ENCODE data around the gene EVPL. TPM values are rescaled to one million over a fixed set of nuclear protein-coding genes. Genes with fewer than 3 reads are reported as not detected.
A peak's percentile ranks its signal among the peaks of the same experiment; 100 is the strongest.

EVPL gene
- total and polyA plus RNA-seq, 2 of the 13 experiments (the other 11 are each of a cell fraction or from before 2014, with no cell fraction given), result 2.1 to 8.2 TPM

- 44% methylated on average over 43 of the region's 48 CpGs for WGBS (ENCODE audit: low lambda C conversion rate)
- in situ Hi-C loops (cut with HindIII; ENCODE audit: extremely low pct_ligation_motif_present, low pct_unique_long_range_greater_than_20kb), result no loop called here
- TF ChIP-seq SRF (IDR thresholded peaks at IDR 0.05; ENCODE audit: low read depth, low read length) (no peak), CSRNP2 (CRISPR knock-in tag; conservative IDR thresholded peaks at IDR 0.05; ENCODE audit: low read depth) (no peak), AHR (CRISPR knock-in tag; IDR thresholded peaks at IDR 0.05) (no peak), NONO (IDR thresholded peaks at IDR 0.05) (no peak), NONO (CRISPR knock-in tag; conservative IDR thresholded peaks at IDR 0.05) (0 out of 2 replicates have a peak, but pooled peaks have one; percentile 7), UBTF (CRISPR knock-in tag; IDR thresholded peaks at IDR 0.05) (no peak), FOSL1 (CRISPR knock-in tag; IDR thresholded peaks at IDR 0.05; ENCODE audit: borderline replicate concordance) (no peak), ZFP82 (CRISPR knock-in tag; IDR thresholded peaks at IDR 0.05; ENCODE audit: borderline replicate concordance) (no peak), ZNF772 (CRISPR knock-in tag; IDR thresholded peaks at IDR 0.05) (no peak), ZGPAT (CRISPR knock-in tag; IDR thresholded peaks at IDR 0.05) (0 out of 2 replicates have a peak, but pooled peaks have one; percentile 3), HIVEP1 (CRISPR knock-in tag; IDR thresholded peaks at IDR 0.05) (no peak), NR1H2 (CRISPR knock-in tag; IDR thresholded peaks at IDR 0.05; ENCODE audit: borderline replicate concordance, low read depth) (0 out of 2 replicates have a peak, but pooled peaks have one; percentile 1), STAT6 (CRISPR knock-in tag; IDR thresholded peaks at IDR 0.05; ENCODE audit: borderline replicate concordance) (no peak)
Measured at GRCh38 chr17:76075364-76076145, 48.4 kb upstream of the EVPL start.

More at GRCh38 chr17:76075364-76076145, 48.4 kb upstream of the EVPL start:
- H2AFZ ChIP-seq (ENCODE audit: low read length), result no peak overlapping the region
- DNase-seq (ENCODE audit: low spot score), result no peak
- peak; percentile 23 for ATAC-seq
- intact Hi-C loops (cut with micrococcal nuclease; ENCODE audit: unreplicated experiment), result no loop called here
- H4K20me1 ChIP-seq (ENCODE audit: insufficient read depth, low read length), result peaks cover 10% of the 10 kb centered on the region; the same call in 1 of the 2 replicates
- H3K27ac ChIP-seq (ENCODE audit: extremely low read length, insufficient read depth, low read length), result no peak overlapping the region
- ChIA-PET POLR2A (interaction anchor here (1.5 kb wide), 1 partner anchor 28 kb away, joined by 5 read pairs; the partner anchor contains the start of gene EXOC7), CTCF (ENCODE audit: low intra/inter-chr PET ratio, low total read pairs) (no interaction called here)
- peaks cover 24 to 57% of the 10 kb centered on the region in 2 experiments; a peak in 4 of 5 replicates for H3K27me3 ChIP-seq (ENCODE audit: control insufficient read depth in 1 of 2, insufficient read depth in 2 of 2, low read length in 2 of 2)
- H3K79me2 ChIP-seq (ENCODE audit: insufficient read depth, low read length), result peaks cover 16% of the 10 kb centered on the region
- no peak for FAIRE-seq
- H3K4me2 ChIP-seq (ENCODE audit: low read depth, low read length), result peak overlapping the region; percentile 75
- no peaks in the 10 kb centered on the region for H3K9me3 ChIP-seq (ENCODE audit: low read length)
- no peak overlapping the region for H3K9ac ChIP-seq (ENCODE audit: insufficient read depth, low read depth, low read length)
- peaks cover 51% of the 10 kb centered on the region for H3K4me1 ChIP-seq (ENCODE audit: insufficient read depth, low read length)
- peak overlapping the region; percentile 53 to 71 (median 55); a peak in 4 of 6 replicates for H3K4me3 ChIP-seq (replicated peaks in 1 of 3; ENCODE audit: insufficient read depth in 1 of 3, low read depth in 2 of 3, low read length in 3 of 3)
- BruUV-seq (replicated peaks), result no TSS peak
- H3K36me3 ChIP-seq (replicated peaks in 1 of 2; ENCODE audit: control insufficient read depth in 1 of 2, insufficient read depth in 2 of 2, low read length in 2 of 2), result no peaks in the 10 kb centered on the region

Measured in HepG2 (cell line).